ENCODE data around the gene NDUFAB1. TPM values are rescaled to one million over a fixed set of nuclear protein-coding genes. Genes with fewer than 3 reads are reported as not detected.

NDUFAB1 gene
- total RNA-seq, 1 donor from 2014 or later = 71.4 TPM

DNA sequence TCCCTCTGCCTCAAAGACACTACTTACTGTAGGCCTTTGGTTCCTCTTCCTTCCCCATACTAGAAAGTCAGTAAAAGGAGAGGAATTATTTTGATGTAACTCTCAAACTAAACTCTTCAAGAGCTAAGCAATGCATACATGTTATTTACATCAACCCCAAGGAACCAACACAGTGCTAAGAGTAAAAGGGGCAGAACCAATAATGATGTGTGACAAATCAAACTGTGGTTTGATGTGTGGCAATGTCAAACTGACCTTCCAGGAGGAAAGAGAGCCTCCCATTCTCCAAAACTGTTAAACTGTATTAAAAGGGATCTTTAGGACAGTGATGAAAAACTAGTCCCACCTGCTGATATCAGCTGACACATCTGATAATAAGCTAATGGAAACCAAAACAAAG, 15.7 kb downstream of the NDUFAB1 start:
- no peak for DNase-seq (ENCODE audit: low spot score in 2 of 2)
- no peaks in the 10 kb centered on the region for H3K4me1 ChIP-seq
- H3K27me3 ChIP-seq = no peaks in the 10 kb centered on the region
- H3K4me3 ChIP-seq = no peak overlapping the region
- no peak overlapping the region for H3K27ac ChIP-seq
- TF ChIP-seq, protein P1, sequence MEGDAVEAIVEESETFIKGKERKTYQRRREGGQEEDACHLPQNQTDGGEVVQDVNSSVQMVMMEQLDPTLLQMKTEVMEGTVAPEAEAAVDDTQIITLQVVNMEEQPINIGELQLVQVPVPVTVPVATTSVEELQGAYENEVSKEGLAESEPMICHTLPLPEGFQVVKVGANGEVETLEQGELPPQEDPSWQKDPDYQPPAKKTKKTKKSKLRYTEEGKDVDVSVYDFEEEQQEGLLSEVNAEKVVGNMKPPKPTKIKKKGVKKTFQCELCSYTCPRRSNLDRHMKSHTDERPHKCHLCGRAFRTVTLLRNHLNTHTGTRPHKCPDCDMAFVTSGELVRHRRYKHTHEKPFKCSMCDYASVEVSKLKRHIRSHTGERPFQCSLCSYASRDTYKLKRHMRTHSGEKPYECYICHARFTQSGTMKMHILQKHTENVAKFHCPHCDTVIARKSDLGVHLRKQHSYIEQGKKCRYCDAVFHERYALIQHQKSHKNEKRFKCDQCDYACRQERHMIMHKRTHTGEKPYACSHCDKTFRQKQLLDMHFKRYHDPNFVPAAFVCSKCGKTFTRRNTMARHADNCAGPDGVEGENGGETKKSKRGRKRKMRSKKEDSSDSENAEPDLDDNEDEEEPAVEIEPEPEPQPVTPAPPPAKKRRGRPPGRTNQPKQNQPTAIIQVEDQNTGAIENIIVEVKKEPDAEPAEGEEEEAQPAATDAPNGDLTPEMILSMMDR (IDR thresholded peaks at IDR 0.05) = no peak
- no peaks in the 10 kb centered on the region for H3K9me3 ChIP-seq
- intact Hi-C loops (cut with DNase I) = no loop called here
- H3K36me3 ChIP-seq = peaks cover 53 to 75% of the 10 kb centered on the region in 2 donors

DNA sequence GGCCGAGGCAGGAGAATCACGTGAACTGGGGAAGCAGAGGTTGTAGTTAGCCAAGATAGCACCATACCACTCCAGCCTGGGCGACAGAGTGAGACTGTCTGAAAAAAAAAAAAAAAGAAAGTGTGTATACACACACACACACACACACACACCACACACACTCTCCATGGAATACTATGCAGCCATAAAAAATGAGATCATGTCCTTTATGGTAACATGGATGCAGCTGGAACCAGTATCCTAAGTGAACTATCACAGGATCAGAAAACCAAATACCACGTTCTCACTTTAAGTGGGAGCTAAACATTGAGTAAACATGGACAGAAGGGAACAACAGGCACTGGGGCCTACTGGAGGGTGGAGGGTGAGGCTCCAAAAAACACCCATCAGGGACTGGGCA, 16.7 kb downstream of the NDUFAB1 start:
- Histone ChIP-seq H3K9me3 (no peaks in the 10 kb centered on the region), H3K27me3 (no peaks in the 10 kb centered on the region), H3K27ac (no peak overlapping the region), H3K4me1 (no peaks in the 10 kb centered on the region), H3K4me3 (no peak overlapping the region), H3K36me3 (peaks cover 49 to 71% of the 10 kb centered on the region in 2 donors)
- DNase-seq (ENCODE audit: low spot score in 2 of 2) = no peak
- TF ChIP-seq, protein P1 (IDR thresholded peaks at IDR 0.05) = no peak
- intact Hi-C loops (cut with DNase I) = no loop called here

DNA sequence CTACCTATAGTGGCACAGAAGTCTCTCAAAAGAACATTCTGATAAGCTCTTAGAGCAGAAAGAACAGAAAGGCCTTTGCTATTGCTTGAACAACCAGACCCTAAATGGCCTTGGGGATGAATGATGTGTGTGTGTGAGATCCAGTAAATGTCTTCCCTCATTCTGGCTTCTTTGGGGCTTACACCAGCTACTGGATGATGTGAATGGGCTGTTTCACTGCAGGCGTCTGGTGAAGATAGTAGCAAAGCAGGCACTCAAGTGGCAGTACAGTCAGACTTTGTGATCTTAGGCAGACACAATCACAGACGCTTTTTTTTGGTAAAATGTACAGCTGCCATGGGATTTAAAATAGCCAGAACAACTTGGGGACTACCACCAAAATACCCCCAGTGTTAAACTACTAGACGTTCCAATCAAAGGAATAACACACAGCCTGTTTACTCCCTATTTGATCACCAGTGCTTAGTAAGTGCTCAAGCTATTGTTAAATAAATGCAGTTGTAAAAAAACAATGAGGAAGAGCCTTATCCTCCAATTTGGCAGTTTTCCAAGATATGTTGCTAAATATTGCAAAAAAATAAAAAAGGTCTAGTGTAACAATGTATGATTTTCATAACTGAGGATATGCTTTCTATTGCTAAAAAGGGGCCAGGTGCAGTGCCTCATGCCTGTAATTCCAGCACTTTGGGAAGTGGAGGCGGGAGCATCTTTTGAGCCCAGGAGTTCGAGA, 17.9 kb downstream of the NDUFAB1 start:
- no peak for DNase-seq (ENCODE audit: low spot score in 2 of 2)
- intact Hi-C loops (cut with DNase I) = no loop called here
- Histone ChIP-seq H3K27ac (no peak overlapping the region), H3K4me1 (no peaks in the 10 kb centered on the region), H3K9me3 (no peaks in the 10 kb centered on the region), H3K27me3 (no peaks in the 10 kb centered on the region), H3K4me3 (no peak overlapping the region), H3K36me3 (peaks cover 49 to 78% of the 10 kb centered on the region in 2 donors)
- TF ChIP-seq, protein P1 (IDR thresholded peaks at IDR 0.05) = no peak

DNA sequence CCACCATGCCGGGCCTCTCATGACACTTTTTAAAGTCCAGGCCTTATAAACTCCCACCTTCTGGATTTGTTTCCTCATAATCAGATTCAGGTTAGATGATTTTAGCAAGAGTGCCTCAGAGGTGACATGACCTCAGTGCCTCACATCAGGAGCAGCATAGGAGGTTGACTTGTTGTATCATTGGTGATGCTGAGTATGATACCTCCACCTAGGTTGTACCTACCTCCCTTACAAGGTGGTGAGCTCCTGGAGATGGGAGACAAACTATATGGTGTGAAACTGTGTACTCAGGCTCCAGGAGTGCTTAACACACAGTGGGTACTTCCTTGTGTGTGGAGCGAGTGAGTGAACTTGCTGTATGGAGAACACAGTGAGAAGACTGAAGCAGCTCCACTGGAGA, 18.6 kb downstream of the NDUFAB1 start:
- no peaks in the 10 kb centered on the region for H3K4me1 ChIP-seq
- peaks cover 55 to 80% of the 10 kb centered on the region in 2 donors for H3K36me3 ChIP-seq
- H3K4me3 ChIP-seq = no peak overlapping the region
- H3K27ac ChIP-seq = no peak overlapping the region
- no peak for DNase-seq (ENCODE audit: low spot score in 2 of 2)
- intact Hi-C loops (cut with DNase I) = no loop called here
- no peaks in the 10 kb centered on the region for H3K9me3 ChIP-seq
- TF ChIP-seq, protein P1 (IDR thresholded peaks at IDR 0.05) = no peak
- H3K27me3 ChIP-seq = no peaks in the 10 kb centered on the region

DNA sequence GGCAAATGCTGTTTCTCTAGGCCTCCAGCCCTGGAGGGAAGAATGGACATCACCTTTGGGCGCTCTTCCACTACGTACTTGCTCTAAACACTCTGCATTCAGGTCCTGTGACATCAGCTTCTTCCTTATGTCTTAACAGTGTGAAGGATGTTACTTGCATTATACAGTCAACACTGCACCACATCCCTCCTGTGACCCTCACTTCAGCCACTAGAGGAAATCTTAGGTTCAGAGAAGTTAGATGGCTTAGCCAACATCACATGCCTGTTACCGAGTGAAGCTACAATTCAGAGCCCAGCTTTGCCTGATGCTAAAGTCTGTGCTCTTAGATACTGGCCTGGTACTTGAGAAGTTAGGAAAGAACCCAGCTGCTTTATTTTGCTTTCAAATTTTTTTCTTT, 20.3 kb downstream of the NDUFAB1 start:
- TF ChIP-seq, protein P1 (IDR thresholded peaks at IDR 0.05) = no peak
- intact Hi-C loops (cut with DNase I) = no loop called here
- Histone ChIP-seq H3K4me3 (no peak overlapping the region), H3K9me3 (no peaks in the 10 kb centered on the region), H3K27ac (no peak overlapping the region), H3K4me1 (no peaks in the 10 kb centered on the region), H3K27me3 (no peaks in the 10 kb centered on the region), H3K36me3 (peaks cover 53 to 84% of the 10 kb centered on the region in 2 donors)
- no peak for DNase-seq (ENCODE audit: low spot score in 2 of 2)

Data from ascending aorta (tissue), 2 donors.